GM19238 (cell line): ENCODE measurements around the gene C11orf65.
A peak's percentile ranks its signal among the peaks of the same experiment; 100 is the strongest.

Source experiments
- DNase-seq: peaks from one replicate; pipeline ENCODE4 v3.0.0; 2011; ENCODE audit warnings: low spot score; ENCODE audit not compliant: insufficient read length

C11orf65 gene

GRCh38 chr11:108467091-108467823 is at the start of gene C11orf65:
Gene C11orf65 (minus strand): TSS chr11:108467529. CDS start chr11:108461559, 5,970 bp downstream.
- DNase-seq, result peak; percentile 80

GRCh38 chr11:108516125-108516524 is 48.8 kb upstream of the C11orf65 start:
- no peak for DNase-seq

GRCh38 chr11:108512708-108513107 is 45.4 kb upstream of the C11orf65 start:
- DNase-seq, result no peak

- no peak for DNase-seq
These were observed 44.6 kb upstream of the C11orf65 start for GRCh38 chr11:108511851-108512474.

GRCh38 chr11:108508653-108509593 is 41.6 kb upstream of the C11orf65 start:
- DNase-seq, result no peak

- DNase-seq, result no peak
These were observed 34.1 kb upstream of the C11orf65 start for GRCh38 chr11:108501396-108501795.

GRCh38 chr11:108500721-108501120 is 33.4 kb upstream of the C11orf65 start:
- no peak for DNase-seq

- DNase-seq, result no peak
These were observed 32.8 kb upstream of the C11orf65 start for GRCh38 chr11:108500169-108500568.

- no peak for DNase-seq
These were observed 31.6 kb upstream of the C11orf65 start for GRCh38 chr11:108498816-108499408.

GRCh38 chr11:108498046-108498815 is 30.9 kb upstream of the C11orf65 start, which contains the start of gene POGLUT3:
Gene POGLUT3 (minus strand): TSS chr11:108498384. CDS start chr11:108498366, 18 bp downstream.
- DNase-seq, result peak; percentile 65

GRCh38 chr11:108497317-108498045 is 30.2 kb upstream of the C11orf65 start:
- DNase-seq, result peak; percentile 55

GRCh38 chr11:108496643-108497256 is 29.4 kb upstream of the C11orf65 start:
- no peak for DNase-seq

- DNase-seq, result no peak
These were observed 28.0 kb upstream of the C11orf65 start for GRCh38 chr11:108495326-108495725.

GRCh38 chr11:108494182-108494581 is 26.9 kb upstream of the C11orf65 start:
- no peak for DNase-seq

- no peak for DNase-seq
These were observed 24.6 kb upstream of the C11orf65 start for GRCh38 chr11:108491936-108492335.

- DNase-seq, result no peak
These were observed 19.5 kb upstream of the C11orf65 start for GRCh38 chr11:108486828-108487227.

GRCh38 chr11:108486331-108486730 is 19.0 kb upstream of the C11orf65 start:
- DNase-seq, result no peak

- DNase-seq, result no peak
These were observed 15.8 kb upstream of the C11orf65 start for GRCh38 chr11:108483163-108483562.

- no peak for DNase-seq
These were observed 7.5 kb upstream of the C11orf65 start for GRCh38 chr11:108474664-108475463.
